ENCODE data around the gene COL17A1.

DNA sequence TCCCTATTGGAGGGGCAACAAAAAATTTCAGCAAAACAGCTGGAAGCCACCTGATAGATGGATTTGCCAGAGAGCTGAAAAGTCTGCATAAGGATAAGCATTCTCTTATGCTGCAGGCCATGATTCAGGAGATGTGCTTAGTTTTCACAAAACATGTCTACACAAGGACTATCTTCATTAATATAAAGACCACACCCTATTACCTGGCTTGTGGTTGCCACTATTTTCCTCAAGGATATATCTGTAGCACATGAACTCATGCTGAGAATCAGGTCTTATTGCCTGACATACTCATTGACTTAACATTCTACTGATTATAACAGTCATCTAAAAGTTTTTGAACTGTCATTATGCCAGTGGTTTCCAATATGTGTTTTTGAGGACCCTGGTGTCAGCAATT, 7.1 kb upstream of the COL17A1 start:
- TF ChIP-seq GATA3 (IDR thresholded peaks at IDR 0.05; ENCODE audit: low read depth, low read length): no peak
- no peak for TF ChIP-seq GATA2 (IDR thresholded peaks at IDR 0.05; ENCODE audit: low read depth, low read length)
